SH-SY5Y (cell line): Measurements from ENCODE around the gene INO80E.

Experiments
- GATA2 ChIP-seq: IDR thresholded peaks from 2 replicates; pipeline ENCODE4 v1.6.1; 2011; ENCODE audit warnings: mild to moderate bottlenecking, low read depth, low read length
- GATA3 ChIP-seq: IDR thresholded peaks from 2 replicates; pipeline ENCODE4 v1.6.1; 2011; ENCODE audit warnings: low read depth, mild to moderate bottlenecking, low read length, moderate library complexity

INO80E gene

GRCh38 chr16:29995911-29996765 lies at the start of gene INO80E:
Gene INO80E, plus strand, starts transcription at chr16:29996241. Its CDS starts 70 bp downstream, at chr16:29996311.
- TF ChIP-seq GATA3 = no peak
- no peak for TF ChIP-seq GATA2

- no peak for TF ChIP-seq GATA2
- no peak for TF ChIP-seq GATA3
Measured at GRCh38 chr16:29947897-29948296, 48.1 kb upstream of the INO80E start.

- TF ChIP-seq GATA3 (no peak), GATA2 (no peak)
Measured at GRCh38 chr16:29950806-29951461, 45.1 kb upstream of the INO80E start.

- TF ChIP-seq GATA3 (no peak), GATA2 (no peak)
Measured at GRCh38 chr16:29951625-29952365, 44.2 kb upstream of the INO80E start.

- TF ChIP-seq GATA3 (no peak), GATA2 (no peak)
Measured at GRCh38 chr16:29958756-29959155, 37.3 kb upstream of the INO80E start.

GRCh38 chr16:29959293-29959692 lies 36.7 kb upstream of the INO80E start:
- TF ChIP-seq GATA2 (no peak), GATA3 (no peak)

- TF ChIP-seq GATA3 (no peak), GATA2 (no peak)
Measured at GRCh38 chr16:29961127-29961478, 34.9 kb upstream of the INO80E start.

- TF ChIP-seq GATA2 (no peak), GATA3 (no peak)
Measured at GRCh38 chr16:29961479-29962343, 34.3 kb upstream of the INO80E start, which contains the start of gene TMEM219. Gene TMEM219, plus strand, starts transcription at chr16:29962079. Its CDS starts 1,065 bp downstream, at chr16:29963144.

GRCh38 chr16:29962344-29962994 lies 33.6 kb upstream of the INO80E start:
- TF ChIP-seq GATA3 (no peak), GATA2 (no peak)

GRCh38 chr16:29963021-29963743 lies 32.9 kb upstream of the INO80E start:
- TF ChIP-seq GATA2 (no peak), GATA3 (no peak)

GRCh38 chr16:29968205-29968604 lies 27.8 kb upstream of the INO80E start:
- TF ChIP-seq GATA2 = no peak

- TF ChIP-seq GATA2 (no peak), GATA3 (no peak)
Measured at GRCh38 chr16:29971304-29971703, 24.7 kb upstream of the INO80E start.

GRCh38 chr16:29972500-29972899 lies 23.5 kb upstream of the INO80E start:
- TF ChIP-seq GATA2 (no peak), GATA3 (no peak)

GRCh38 chr16:29972992-29973383 lies 23.1 kb upstream of the INO80E start:
- no peak for TF ChIP-seq GATA3
- TF ChIP-seq GATA2 = no peak
